ENCODE data around the gene BMI1. TPM values are rescaled to one million over a fixed set of nuclear protein-coding genes. Genes with fewer than 3 reads are reported as not detected.
"Not testable (repeated sequence)": the region's sequence is repeated elsewhere in the genome, so short reads cannot be mapped to it uniquely, and the experiment has no call there.

Gene BMI1
- polyA plus RNA-seq = 10 to 100 TPM; 23.4 to 52.9 (median 29.6) TPM

DNA sequence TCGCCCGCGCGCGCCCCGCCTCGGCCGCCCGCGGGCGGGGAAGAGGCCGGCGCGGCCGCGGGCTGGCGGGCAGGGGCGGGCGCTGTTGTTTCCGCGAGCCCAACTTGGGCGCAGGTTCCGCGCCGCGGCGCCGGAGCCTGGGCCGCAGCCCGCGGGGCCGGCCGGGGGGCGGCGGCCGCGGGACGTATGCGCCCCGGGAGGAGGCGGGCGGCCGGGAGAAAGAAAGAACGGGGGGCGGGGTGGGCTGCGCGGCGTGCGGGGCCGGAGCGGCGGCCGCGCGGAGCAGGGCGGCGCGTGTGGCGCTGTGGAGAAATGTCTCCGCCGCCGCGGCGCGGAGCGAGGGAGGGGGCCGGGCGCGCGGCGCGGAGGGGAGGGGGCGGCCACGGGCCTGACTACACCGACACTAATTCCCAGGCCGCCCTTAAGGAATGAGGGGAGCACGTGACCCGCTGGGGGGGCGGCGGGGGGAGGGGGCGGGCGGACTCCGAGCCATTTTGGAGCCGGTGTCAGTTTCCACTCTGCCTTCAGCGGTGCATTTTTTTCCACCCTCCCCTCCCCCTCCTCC is at the start of gene BMI1:
Gene BMI1, plus strand, starts transcription at position 509 of the 565 bp plus-strand sequence. CDS start 5,351 bp downstream, outside the sequence.
- peaks cover 0 to 2% (median 0%) of the 10 kb centered on the region in 6 donors for H3K9me3 Mint-ChIP-seq

DNA sequence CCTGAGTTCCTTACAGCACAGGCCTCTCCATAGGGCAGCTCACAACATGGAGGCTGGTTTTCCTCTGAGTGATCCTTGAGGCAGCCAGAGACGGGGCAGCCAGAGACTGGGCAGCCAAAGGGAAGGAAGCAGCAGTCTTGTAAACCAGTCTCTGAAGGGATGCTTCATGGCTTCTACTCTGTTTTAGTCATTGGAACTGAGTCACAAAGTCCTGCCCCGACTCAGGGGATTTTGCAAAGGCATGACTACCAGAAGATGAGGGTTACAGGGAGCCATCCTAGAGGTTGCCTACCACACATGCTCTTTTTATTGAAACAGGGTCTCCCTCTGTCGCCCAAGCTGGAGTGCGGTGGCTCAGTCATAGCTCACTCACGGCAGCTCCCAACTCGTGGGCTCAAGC is 49.1 kb upstream of the BMI1 start:
- Mint-ChIP-seq H3K4me1 (no peaks in the 10 kb centered on the region), H3K36me3 (no peaks in the 10 kb centered on the region), H3K27ac (no peak overlapping the region), H3K4me3 (no peak overlapping the region), H3K9me3 (no peaks in the 10 kb centered on the region), H3K27me3 (ENCODE audit: low read depth in 3 of 3) (peaks cover 0 to 10% (median 1%) of the 10 kb centered on the region in 3 donors)
- DNase-seq = no peak

More for the DNA sequence above, at the start of gene BMI1:
- Mint-ChIP-seq H3K27me3 (ENCODE audit: low read depth in 3 of 3) (peaks cover 26 to 43% (median 38%) of the 10 kb centered on the region in 3 donors), H3K4me1 (peaks cover 51 to 75% of the 10 kb centered on the region in 2 donors), H3K27ac (peak within 1 kb of the TSS; percentile 85 to 97 (median 94)), H3K4me3 (peak within 1 kb of the TSS; percentile 87 to 98 (median 95)), H3K36me3 (peaks cover 0 to 1% (median 0%) of the 10 kb centered on the region in 3 donors)
- peak; percentile 55 to 64 (median 61) for DNase-seq

DNA sequence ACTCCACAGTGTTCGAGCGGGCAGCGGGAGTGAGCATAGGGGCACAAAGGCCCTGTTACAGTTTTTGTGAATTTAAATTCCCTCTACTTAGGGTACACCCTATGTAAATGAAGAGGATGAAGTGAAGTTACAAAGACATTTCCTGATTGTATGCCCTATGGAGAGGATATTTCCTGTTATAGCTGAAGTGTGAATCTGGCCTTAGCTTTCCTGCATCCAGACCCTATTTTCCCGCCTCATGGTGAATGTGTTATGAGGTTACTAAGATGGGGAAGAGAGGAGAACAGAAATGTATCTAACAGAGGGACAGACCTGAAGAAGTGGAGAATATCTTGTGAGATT is 42.5 kb upstream of the BMI1 start:
- H3K4me1 Mint-ChIP-seq = no peaks in the 10 kb centered on the region
- peaks cover 0 to 9% (median 9%) of the 10 kb centered on the region in 3 donors for H3K27me3 Mint-ChIP-seq (ENCODE audit: low read depth in 3 of 3)
- H3K27ac Mint-ChIP-seq = no peak overlapping the region
- peak overlapping the region in 1 of 5 donors; percentile 46 for H3K4me3 Mint-ChIP-seq
- no peak for DNase-seq
- no peaks in the 10 kb centered on the region for H3K36me3 Mint-ChIP-seq
- H3K9me3 Mint-ChIP-seq = no peaks in the 10 kb centered on the region

DNA sequence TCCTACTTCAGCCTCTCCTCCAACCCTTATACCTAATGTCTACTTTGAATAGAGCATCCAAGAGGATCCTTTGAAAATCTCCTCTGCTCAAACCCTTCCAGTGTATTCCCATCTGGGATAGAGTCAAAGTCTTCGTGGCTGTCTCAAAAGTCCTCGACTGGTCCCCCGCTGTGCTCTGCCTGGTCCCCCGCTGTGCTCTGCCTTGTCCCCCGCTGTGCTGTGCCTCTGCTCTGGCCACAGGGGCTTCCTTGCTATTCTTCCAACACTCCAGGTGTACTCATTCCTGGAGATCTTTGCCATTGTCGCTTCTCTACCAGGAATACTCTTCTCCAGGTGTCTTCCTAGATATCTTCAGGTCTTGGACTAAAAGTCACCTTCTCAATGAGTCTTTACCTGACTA is 40.8 kb upstream of the BMI1 start:
- no peak overlapping the region for H3K4me3 Mint-ChIP-seq
- DNase-seq = no peak
- no peaks in the 10 kb centered on the region for H3K9me3 Mint-ChIP-seq
- no peaks in the 10 kb centered on the region for H3K4me1 Mint-ChIP-seq
- H3K36me3 Mint-ChIP-seq = no peaks in the 10 kb centered on the region
- H3K27me3 Mint-ChIP-seq (ENCODE audit: low read depth in 3 of 3) = peaks cover under 1 to 9% (median 9%) of the 10 kb centered on the region in 3 donors
- no peak overlapping the region for H3K27ac Mint-ChIP-seq

DNA sequence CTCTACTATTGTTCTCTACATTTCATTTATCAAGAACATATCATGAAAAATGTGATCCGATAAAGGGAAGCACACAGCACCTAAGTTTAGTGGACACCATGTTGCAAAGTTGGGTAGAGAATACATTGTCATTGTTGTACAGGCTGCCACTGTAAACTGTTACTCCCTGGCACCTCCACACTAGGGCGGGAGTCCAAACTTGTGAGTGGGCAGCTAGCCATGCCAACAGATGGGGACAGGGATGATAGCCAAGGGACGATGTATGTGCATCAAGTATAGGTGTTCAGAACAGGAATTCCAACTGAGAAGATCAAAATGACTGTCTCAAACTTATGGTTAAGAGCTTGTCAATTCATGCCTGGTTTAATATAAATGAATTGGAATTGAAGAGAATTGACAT is 35.8 kb upstream of the BMI1 start:
- H3K36me3 Mint-ChIP-seq = no peaks in the 10 kb centered on the region
- no peak overlapping the region for H3K4me3 Mint-ChIP-seq
- DNase-seq = no peak
- peaks cover 4 to 9% (median 4%) of the 10 kb centered on the region in 3 donors for H3K27me3 Mint-ChIP-seq (ENCODE audit: low read depth in 3 of 3)
- no peak overlapping the region for H3K27ac Mint-ChIP-seq
- no peaks in the 10 kb centered on the region for H3K4me1 Mint-ChIP-seq
- H3K9me3 Mint-ChIP-seq = no peaks in the 10 kb centered on the region

DNA sequence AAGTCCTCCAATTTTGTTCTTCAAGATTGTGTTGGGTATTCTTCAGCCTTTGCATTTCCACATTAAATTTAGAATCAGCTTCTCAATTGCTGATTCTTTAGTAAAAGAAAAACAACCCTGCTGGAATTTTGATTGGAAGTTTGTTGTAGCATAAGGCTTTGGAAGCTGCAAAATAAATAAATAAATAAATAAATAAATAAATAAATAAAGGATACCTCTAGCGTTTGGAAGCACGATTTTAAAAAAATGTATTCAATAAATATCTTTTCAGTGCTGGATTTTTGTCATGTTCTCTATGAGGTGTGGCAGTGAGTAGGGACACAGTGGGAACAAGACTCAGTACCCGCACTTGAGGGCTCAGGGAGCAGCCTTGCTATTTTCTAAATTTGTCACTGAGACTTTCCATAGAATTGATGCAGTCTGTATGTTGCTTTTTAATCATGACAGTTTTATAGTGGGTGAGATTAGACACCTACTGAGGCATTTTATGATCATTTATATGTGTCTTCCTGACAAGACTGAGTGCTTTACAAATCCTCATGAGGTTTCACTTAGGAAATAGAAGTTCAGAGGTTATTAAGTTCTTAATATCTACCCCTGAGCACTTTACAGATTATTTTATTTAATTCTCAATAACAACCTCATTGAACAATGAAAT is 27.0 kb upstream of the BMI1 start:
- no peak for DNase-seq
- Mint-ChIP-seq H3K4me3 (no peak overlapping the region), H3K4me1 (no peaks in the 10 kb centered on the region), H3K27ac (no peak overlapping the region), H3K9me3 (peaks cover 0 to 2% (median 0%) of the 10 kb centered on the region in 6 donors), H3K27me3 (ENCODE audit: low read depth in 3 of 3) (peaks cover 6 to 12% (median 9%) of the 10 kb centered on the region in 3 donors), H3K36me3 (no peaks in the 10 kb centered on the region)

DNA sequence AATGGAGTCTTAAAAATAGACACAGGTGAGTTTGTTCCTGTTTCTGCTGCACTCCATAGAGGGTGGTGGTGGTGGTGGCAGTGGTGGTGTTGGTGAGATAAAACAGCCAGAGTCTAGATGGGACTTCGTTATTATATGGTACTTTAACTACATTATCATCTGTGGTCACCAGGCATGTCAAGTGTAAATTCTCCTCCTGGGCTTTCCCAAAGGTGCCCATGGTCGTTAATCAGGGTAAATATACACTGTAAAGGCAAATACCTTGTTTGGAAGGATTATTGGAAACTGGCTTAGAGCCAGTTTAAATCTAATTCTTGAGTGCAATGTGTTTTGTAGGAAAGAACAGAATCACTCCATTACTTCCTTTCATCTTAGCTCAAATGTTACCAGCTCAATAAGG is 26.2 kb upstream of the BMI1 start:
- H3K4me3 Mint-ChIP-seq = no peak overlapping the region
- DNase-seq = no peak
- H3K4me1 Mint-ChIP-seq = no peaks in the 10 kb centered on the region
- H3K36me3 Mint-ChIP-seq = no peaks in the 10 kb centered on the region
- peaks cover 0 to 2% (median 0%) of the 10 kb centered on the region in 6 donors for H3K9me3 Mint-ChIP-seq
- H3K27me3 Mint-ChIP-seq (ENCODE audit: low read depth in 3 of 3) = peaks cover 6 to 12% (median 9%) of the 10 kb centered on the region in 3 donors
- H3K27ac Mint-ChIP-seq = no peak overlapping the region

DNA sequence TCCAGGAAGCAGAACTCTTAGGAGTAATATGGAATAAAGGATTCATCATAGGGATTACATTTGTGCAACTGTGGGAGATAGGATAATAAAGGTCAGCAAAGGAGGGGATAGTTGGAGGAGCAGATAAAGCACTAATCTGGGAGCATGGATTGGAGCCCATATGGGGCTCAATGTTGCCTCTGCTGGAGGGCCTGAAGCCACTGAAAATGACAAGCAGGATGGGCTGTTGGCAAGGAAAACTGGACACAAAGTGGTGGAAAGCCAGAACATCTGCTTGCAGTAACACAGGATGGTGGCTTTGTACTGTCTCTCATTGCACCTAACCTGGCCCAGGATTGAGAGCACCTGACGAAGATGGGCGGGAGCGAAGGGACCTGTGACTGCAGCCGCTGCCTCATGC is 19.7 kb upstream of the BMI1 start:
- H3K9me3 Mint-ChIP-seq = peaks cover 0 to 2% (median 0%) of the 10 kb centered on the region in 6 donors
- H3K36me3 Mint-ChIP-seq = no peaks in the 10 kb centered on the region
- no peak overlapping the region for H3K27ac Mint-ChIP-seq
- DNase-seq = no peak
- H3K27me3 Mint-ChIP-seq (ENCODE audit: low read depth in 3 of 3) = peaks cover 5 to 11% (median 11%) of the 10 kb centered on the region in 3 donors
- no peak overlapping the region for H3K4me3 Mint-ChIP-seq
- no peaks in the 10 kb centered on the region for H3K4me1 Mint-ChIP-seq

DNA sequence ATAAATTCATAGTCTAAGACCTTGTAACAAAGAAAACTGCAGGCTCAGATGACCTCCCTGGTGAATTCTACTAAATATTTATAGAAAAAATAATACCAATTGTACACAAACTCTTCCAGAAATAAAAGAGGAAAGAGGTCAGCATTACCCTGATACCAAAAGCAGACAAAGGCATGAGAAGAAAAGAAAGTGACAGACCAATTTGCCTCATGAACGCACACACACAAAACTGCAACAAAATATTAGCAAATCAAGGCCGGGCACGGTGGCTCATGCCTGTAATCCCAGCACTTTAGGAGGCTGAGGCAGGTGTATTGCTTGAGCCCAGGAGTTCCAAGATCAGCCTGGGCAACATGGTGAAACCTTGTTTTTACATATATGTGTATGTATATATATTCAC is 17.4 kb upstream of the BMI1 start:
- H3K9me3 Mint-ChIP-seq = peaks cover 0 to 2% (median 0%) of the 10 kb centered on the region in 6 donors
- DNase-seq = no peak

DNA sequence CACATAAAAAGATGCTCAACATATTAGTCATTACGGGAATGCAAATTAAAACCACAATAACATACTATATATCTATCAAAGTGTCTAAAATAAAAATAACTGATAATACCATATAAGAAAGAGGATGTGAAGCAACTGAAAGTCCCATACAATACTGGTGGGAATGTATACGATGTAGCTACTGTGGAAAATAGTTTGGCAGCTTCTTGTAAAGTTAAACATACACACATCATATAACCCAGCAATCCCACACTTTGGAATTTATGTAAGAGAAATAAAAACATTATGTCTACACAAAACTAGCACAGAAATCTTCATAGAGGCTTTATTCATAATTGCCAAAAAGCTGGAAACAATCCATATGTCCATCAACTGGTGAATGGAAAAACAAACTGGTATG is 15.2 kb upstream of the BMI1 start:
- peaks cover 0 to 2% (median 0%) of the 10 kb centered on the region in 6 donors for H3K9me3 Mint-ChIP-seq
- H3K27me3 Mint-ChIP-seq (ENCODE audit: low read depth in 3 of 3) = peaks cover 5 to 10% (median 5%) of the 10 kb centered on the region in 3 donors
- no peak overlapping the region for H3K4me3 Mint-ChIP-seq
- DNase-seq = no peak
- no peaks in the 10 kb centered on the region for H3K36me3 Mint-ChIP-seq
- H3K4me1 Mint-ChIP-seq = no peaks in the 10 kb centered on the region
- H3K27ac Mint-ChIP-seq = no peak overlapping the region

More for the DNA sequence above, 17.4 kb upstream of the BMI1 start:
- no peak overlapping the region for H3K4me3 Mint-ChIP-seq
- H3K27ac Mint-ChIP-seq = no peak overlapping the region
- H3K4me1 Mint-ChIP-seq = no peaks in the 10 kb centered on the region
- peaks cover 5 to 11% (median 5%) of the 10 kb centered on the region in 3 donors for H3K27me3 Mint-ChIP-seq (ENCODE audit: low read depth in 3 of 3)
- no peaks in the 10 kb centered on the region for H3K36me3 Mint-ChIP-seq

DNA sequence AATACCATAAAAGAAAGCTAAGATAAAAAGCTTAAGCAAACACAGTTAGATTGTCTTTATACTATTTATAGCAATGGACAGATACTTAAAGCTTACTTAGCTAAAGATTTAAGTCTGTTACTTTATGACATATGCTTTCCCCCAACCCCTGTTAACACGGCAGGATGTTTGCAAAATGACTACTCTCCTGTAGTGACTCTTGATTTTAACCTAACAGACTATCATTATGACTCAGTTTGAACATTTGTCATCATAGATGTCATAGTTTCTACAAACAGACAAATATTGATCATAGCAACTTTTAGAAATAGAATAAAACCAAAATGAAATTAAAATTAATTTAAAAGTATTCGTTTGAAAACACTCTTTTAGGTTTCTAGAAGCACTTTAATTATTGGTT is 12.5 kb upstream of the BMI1 start:
- Mint-ChIP-seq H3K9me3 (peaks cover 0 to 2% (median 0%) of the 10 kb centered on the region in 6 donors), H3K27me3 (ENCODE audit: low read depth in 3 of 3) (peaks cover 5 to 9% (median 5%) of the 10 kb centered on the region in 3 donors), H3K4me1 (no peaks in the 10 kb centered on the region), H3K27ac (no peak overlapping the region), H3K36me3 (no peaks in the 10 kb centered on the region), H3K4me3 (no peak overlapping the region)
- DNase-seq = no peak

DNA sequence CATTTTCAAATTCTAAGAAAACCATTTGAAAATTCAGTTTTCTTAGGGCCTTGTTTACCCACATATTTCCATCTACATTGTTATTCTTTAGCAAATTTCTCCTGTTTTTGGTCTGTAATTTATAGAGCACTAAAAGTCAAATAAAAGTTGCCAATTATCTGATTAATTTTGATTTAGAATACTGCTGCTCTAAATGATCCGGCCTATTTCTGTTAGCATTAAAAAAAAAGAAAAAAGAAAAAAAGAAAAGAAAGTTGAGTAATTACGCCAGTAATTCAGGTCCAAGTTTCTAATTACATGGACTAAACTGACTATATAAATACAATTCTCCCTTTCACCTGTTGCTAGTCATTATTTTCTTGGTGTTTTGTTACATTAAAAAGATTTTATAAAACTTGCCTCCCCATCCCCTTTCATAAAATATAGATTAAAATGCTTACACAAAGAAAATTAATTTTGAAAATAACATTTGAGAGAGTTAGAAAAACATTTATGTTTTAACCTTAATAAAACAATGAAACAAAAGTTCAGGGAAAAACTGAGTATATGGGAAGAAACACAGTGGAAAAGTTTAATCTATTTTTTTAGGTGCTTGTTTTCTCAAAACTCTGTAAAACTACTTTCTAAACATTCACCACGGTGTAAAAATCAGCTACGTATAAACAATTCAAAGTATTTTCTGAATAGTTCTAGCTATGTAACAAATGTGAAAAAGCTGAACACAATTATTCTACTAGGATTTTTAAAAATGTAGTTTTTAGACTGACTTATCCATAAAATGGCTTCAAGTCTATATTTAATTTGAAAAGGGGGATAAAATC is 11.5 kb upstream of the BMI1 start:
- no peak for DNase-seq
- Mint-ChIP-seq H3K9me3 (no peaks in the 10 kb centered on the region), H3K4me1 (no peaks in the 10 kb centered on the region), H3K27ac (no peak overlapping the region), H3K4me3 (no peak overlapping the region), H3K27me3 (ENCODE audit: low read depth in 3 of 3) (peaks cover 2 to 6% (median 5%) of the 10 kb centered on the region in 3 donors), H3K36me3 (no peaks in the 10 kb centered on the region)

DNA sequence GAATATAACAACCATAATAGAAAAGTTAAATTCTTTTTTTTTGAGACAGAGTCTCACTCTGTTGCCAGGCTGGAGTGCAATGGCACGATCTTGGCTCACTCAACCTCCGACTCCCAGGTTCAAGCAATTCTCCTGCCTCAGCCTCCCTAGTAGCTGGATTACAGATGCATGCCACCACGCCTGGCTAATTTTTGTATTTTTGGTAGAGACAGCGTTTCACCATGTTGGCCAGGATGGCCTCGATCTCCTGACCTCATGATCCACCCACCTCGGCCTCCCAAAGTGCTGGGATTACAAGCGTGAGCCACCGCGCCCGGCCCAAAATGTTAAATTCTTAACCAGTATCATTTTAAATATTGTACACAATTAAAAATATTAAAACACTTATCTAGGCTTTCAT is 10.9 kb upstream of the BMI1 start:
- H3K27me3 Mint-ChIP-seq (ENCODE audit: low read depth in 3 of 3); H3K9me3 Mint-ChIP-seq; H3K27ac Mint-ChIP-seq; DNase-seq; H3K4me3 Mint-ChIP-seq; H3K4me1 Mint-ChIP-seq; H3K36me3 Mint-ChIP-seq: not testable (repeated sequence)

DNA sequence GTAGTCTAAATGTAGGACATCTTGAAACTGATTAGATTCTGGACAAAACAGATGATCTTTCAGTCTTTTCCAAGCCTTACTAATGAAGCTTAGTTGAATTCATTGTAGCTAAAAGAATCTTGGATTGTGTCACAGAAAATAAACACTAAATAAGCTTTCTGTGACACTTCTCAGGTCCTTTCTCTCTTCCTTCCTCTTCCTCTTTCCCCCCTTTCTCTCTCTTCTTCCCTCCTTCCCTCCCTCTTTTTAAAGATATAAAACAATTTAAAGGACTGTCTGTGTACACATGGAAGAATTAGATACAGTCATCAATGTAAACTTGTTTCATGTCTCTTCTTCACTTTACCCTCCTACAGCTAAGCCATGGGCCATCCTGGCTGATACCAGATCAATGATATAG is 10.0 kb upstream of the BMI1 start:
- Mint-ChIP-seq H3K4me3 (no peak overlapping the region), H3K27ac (no peak overlapping the region), H3K36me3 (peaks cover 0 to 4% (median 0%) of the 10 kb centered on the region in 3 donors), H3K4me1 (peaks cover 7 to 9% of the 10 kb centered on the region in 2 donors), H3K27me3 (ENCODE audit: low read depth in 3 of 3) (peaks cover 9 to 10% (median 9%) of the 10 kb centered on the region in 3 donors), H3K9me3 (no peaks in the 10 kb centered on the region)
- no peak for DNase-seq

All from immature natural killer cell (primary cell).